Measurements from ENCODE around the gene NUP210.

GRCh38 chr3:13353506-13353905 is 66.6 kb downstream of the NUP210 start:
- TF ChIP-seq CTCF (IDR thresholded peaks at IDR 0.05 in 4 of 5, conservative IDR thresholded peaks at IDR 0.05 in 1 of 5) (no peak), POLR2A (IDR thresholded peaks at IDR 0.05) (no peak)
